Activated T-cell treated with anti-CD3 and anti-CD28 coated beads, Interleukin-2, amount 50 U/mL, for 72 hours (primary cell): ENCODE measurements around the gene WWOX. TPM values are rescaled to one million over a fixed set of nuclear protein-coding genes. Genes with fewer than 3 reads are reported as not detected.

Experiments used
- ATAC-seq, 2 donors: fragments of 150-1000 bp; cut with Tn5 transposase; replicated peaks in 1 of 2; 2 replicates each; pipeline ENCODE4 v1.10.0; 2021; ENCODE audit warnings: moderate library complexity in 2 of 2, mild to moderate bottlenecking in 1 of 2
- DNase-seq, 2 donors: peaks; one replicate each; pipeline ENCODE4 v3.0.0; 2021 to 2022; ENCODE audit warnings: mixed read lengths in 1 of 2
- H3K27ac Mint-ChIP-seq: one replicate; pipeline ENCODE4 v1.8.0; 2022; ENCODE audit warnings: mild to moderate bottlenecking, moderate library complexity, mixed read lengths
- H3K27me3 Mint-ChIP-seq: one replicate; pipeline ENCODE4 v1.8.0; 2022; ENCODE audit warnings: low read depth, mixed read lengths
- H3K36me3 Mint-ChIP-seq, 2 donors: one replicate each; pipeline ENCODE4 v1.8.0; 2022; ENCODE audit warnings: mixed read lengths in 2 of 2, mild to moderate bottlenecking in 1 of 2; ENCODE audit not compliant: insufficient read depth in 2 of 2
- H3K4me1 Mint-ChIP-seq: one replicate; pipeline ENCODE4 v1.8.0; 2022; ENCODE audit warnings: low read depth, mixed read lengths
- H3K4me3 Mint-ChIP-seq, 2 donors: one replicate each; pipeline ENCODE4 v1.8.0; 2022; ENCODE audit warnings: mild to moderate bottlenecking in 2 of 2, mixed read lengths in 2 of 2, moderate library complexity in 2 of 2
- H3K9me3 Mint-ChIP-seq, 2 donors: one replicate each; pipeline ENCODE4 v1.8.0; 2022; ENCODE audit warnings: mixed read lengths in 2 of 2
- total RNA-seq, 2 donors: library from RNA; stranded (reverse); gene quantifications; one replicate each; pipeline ENCODE4 v1.2.3, GENCODE V29; 2022

Gene WWOX
- total RNA-seq, 2 donors from 2014 or later = 21.2 to 21.5 TPM

DNA sequence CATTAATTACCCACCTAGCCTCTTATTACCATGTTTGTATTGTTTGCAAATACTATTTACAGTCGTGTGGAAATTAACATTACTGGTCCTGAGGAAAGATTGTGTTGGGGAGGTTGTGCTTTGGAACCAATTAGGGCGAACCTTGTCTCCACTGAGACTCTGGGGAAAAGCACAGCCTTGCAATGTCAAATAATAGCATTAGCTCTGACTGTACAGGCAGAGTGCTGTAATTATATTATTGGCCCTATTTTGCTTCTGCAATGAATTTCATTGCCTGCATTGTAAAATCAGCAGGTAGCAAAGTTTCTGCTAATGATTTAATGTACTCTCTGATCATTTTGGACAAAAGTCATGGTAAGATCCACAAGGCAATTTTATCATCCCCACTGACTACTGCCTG lies 97.0 kb downstream of the WWOX start:
- no peak for ATAC-seq

DNA sequence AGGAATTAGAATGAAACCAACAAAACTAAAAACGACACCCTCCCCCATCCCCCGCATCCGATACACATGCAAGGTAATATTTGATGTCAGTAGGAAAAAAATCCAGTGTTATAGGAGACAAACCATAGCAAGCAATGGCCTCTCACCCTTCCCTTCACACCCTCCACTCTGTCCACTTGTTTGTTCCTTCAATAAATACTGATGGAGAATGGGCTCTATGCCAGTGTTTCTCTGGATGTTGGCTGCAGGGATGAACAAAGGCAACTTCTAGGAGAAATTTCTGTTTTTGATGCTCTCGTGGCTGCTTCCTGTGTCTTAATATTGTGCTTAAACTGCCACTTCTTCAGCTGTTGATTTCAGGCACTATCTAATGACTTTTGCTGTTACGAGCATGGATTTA lies 98.8 kb downstream of the WWOX start:
- H3K4me3 Mint-ChIP-seq = no peak overlapping the region
- no peaks in the 10 kb centered on the region for H3K9me3 Mint-ChIP-seq
- no peak for ATAC-seq

More for the DNA sequence above, 97.0 kb downstream of the WWOX start:
- no peak overlapping the region for H3K4me3 Mint-ChIP-seq
- H3K4me1 Mint-ChIP-seq = no peaks in the 10 kb centered on the region
- DNase-seq = no peak
- H3K36me3 Mint-ChIP-seq = no peaks in the 10 kb centered on the region
- H3K27ac Mint-ChIP-seq = no peak overlapping the region
- H3K27me3 Mint-ChIP-seq = no peaks in the 10 kb centered on the region
- peaks cover 0 to 1% of the 10 kb centered on the region in 2 donors for H3K9me3 Mint-ChIP-seq

DNA sequence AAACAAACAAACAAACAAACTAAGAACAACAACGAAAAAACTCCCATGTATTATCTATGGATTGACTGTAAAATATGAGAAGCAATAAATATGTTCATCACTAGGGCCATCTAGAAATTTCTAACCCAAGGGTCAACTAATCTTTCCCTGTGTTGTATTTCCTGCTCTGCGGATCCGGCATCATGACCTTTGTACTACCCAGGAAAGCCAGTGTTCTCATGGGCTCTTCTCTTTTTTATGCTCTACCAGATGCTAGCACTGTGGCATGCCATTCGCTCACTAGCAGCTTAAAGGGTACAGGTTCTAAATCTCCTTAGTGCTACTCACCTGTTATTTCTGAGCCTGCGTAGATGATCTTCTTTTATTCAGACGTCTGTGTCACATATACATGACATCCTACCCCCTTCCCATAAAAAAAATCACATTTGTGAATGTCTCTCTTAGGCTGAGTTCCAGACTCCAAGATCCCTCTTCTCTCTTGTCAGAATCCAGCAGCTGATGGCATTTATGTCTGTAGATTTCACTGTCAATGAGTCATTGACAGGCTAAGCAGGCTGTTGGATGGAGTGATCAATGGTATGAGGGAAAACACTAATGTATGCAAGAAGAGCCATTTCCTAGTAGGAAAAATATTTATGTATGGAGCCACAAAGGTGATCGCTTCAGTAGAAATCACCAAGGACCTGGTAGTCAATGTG lies 100.0 kb downstream of the WWOX start:
- ATAC-seq (no peak), DNase-seq (no peak)
- H3K36me3 Mint-ChIP-seq = no peaks in the 10 kb centered on the region
- H3K27ac Mint-ChIP-seq = no peak overlapping the region
- no peaks in the 10 kb centered on the region for H3K4me1 Mint-ChIP-seq
- no peaks in the 10 kb centered on the region for H3K27me3 Mint-ChIP-seq
- no peaks in the 10 kb centered on the region for H3K9me3 Mint-ChIP-seq
- H3K4me3 Mint-ChIP-seq = no peak overlapping the region

More for the DNA sequence above, 98.8 kb downstream of the WWOX start:
- Mint-ChIP-seq H3K4me1 (no peaks in the 10 kb centered on the region), H3K27ac (no peak overlapping the region), H3K27me3 (no peaks in the 10 kb centered on the region), H3K36me3 (no peaks in the 10 kb centered on the region)
- no peak for DNase-seq

DNA sequence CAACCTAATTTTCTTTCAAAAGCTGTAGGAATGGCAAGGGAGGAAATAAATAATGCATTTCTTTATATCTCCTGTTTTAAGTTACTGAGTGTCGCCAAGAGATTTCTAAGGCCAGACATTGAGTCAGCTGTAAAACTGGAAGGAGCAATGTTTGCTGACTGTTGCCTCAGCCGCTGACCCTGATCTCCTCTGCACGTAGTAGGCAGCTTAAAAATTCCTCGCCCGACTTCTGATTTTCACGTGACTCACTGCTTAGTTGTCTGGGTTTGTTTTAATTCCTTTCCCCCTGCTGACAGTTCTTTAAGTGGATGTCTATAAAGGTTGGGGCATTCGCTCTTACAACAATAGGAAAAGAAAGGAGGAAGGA lies 100.6 kb downstream of the WWOX start:
- ATAC-seq = no peak
- no peaks in the 10 kb centered on the region for H3K36me3 Mint-ChIP-seq
- H3K4me3 Mint-ChIP-seq = no peak overlapping the region
- H3K27me3 Mint-ChIP-seq = no peaks in the 10 kb centered on the region
- no peaks in the 10 kb centered on the region for H3K4me1 Mint-ChIP-seq
- no peak overlapping the region for H3K27ac Mint-ChIP-seq
- DNase-seq = no peak
- H3K9me3 Mint-ChIP-seq = no peaks in the 10 kb centered on the region

DNA sequence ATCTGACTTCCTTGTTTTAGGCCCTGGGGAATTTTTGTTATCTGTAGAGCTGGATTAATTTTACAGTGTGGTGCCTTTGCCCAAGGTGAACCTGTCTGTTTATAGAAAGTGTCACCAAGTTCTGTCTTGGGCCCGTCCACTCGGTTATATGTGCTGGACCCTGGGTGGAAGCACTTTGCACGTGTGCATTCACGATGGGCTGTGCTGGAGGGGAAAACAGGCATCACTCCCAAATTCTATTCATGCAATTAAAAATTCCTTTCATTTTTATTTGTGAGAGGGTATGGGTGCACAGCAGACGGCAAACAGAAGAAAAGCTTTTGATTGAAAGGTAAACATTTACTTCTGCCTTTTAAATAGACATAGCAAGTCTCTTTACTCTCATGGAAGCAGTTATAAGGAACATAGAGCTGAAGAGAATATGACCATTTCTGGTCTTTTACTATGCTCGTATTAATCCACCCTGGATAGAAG lies 101.2 kb downstream of the WWOX start:
- Mint-ChIP-seq H3K36me3 (no peaks in the 10 kb centered on the region), H3K9me3 (peaks cover 0 to 4% of the 10 kb centered on the region in 2 donors), H3K27me3 (no peaks in the 10 kb centered on the region), H3K4me1 (no peaks in the 10 kb centered on the region), H3K27ac (no peak overlapping the region), H3K4me3 (no peak overlapping the region)
- DNase-seq = no peak
- no peak for ATAC-seq

DNA sequence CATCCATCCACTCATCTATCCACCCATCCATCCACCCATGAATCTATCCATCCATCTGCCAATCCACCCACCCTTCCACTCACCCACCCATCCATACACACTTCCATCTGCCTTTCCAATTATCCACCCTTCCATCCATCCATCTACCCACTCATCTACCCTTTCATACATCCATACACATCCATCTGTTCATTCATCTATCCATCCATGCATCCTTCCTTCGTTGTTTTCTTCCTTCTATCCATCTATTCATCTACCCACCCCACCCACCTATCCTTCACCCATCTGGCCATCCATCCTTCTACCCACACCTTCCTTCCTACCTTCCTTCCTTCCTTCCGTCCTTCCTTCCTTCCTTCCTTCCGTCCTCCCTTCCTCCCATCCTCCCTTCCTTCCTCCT lies 106.1 kb downstream of the WWOX start:
- no peaks in the 10 kb centered on the region for H3K4me1 Mint-ChIP-seq
- ATAC-seq (no peak), DNase-seq (no peak)
- H3K9me3 Mint-ChIP-seq = peaks cover 0 to 4% of the 10 kb centered on the region in 2 donors
- H3K27me3 Mint-ChIP-seq = no peaks in the 10 kb centered on the region
- no peak overlapping the region for H3K4me3 Mint-ChIP-seq
- no peaks in the 10 kb centered on the region for H3K36me3 Mint-ChIP-seq
- H3K27ac Mint-ChIP-seq = no peak overlapping the region

DNA sequence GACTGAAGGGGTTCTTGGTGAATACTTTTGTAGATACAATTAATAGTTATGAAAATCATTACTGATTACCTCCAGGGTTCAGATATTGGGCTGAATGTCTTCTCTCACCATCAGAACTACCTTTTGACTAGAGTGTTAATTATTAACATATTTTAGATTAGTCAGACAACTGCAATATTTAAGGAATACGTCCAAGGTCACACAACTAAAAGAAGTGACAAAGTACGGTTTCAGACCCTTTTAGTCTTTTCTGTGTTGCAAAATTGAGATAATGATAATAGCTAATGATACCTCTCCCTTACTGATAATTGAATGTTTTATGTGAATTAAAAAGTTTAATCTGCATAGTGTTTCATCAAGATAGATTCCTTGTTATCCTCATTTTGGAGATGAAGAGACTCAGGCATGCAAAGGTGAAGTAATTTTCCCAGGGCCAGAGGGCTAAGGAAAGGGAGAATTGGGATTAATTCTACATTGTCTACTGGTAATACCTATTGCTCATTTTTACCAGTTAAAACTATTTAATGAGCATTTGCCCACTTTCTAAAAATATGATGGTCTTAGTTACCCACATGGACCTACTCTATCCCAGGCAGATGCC lies 107.3 kb downstream of the WWOX start:
- no peaks in the 10 kb centered on the region for H3K36me3 Mint-ChIP-seq
- H3K9me3 Mint-ChIP-seq = peaks cover 0 to 4% of the 10 kb centered on the region in 2 donors
- no peak overlapping the region for H3K4me3 Mint-ChIP-seq
- no peak for DNase-seq
- H3K27me3 Mint-ChIP-seq = no peaks in the 10 kb centered on the region
- no peak overlapping the region for H3K27ac Mint-ChIP-seq
- H3K4me1 Mint-ChIP-seq = no peaks in the 10 kb centered on the region
- no peak for ATAC-seq

DNA sequence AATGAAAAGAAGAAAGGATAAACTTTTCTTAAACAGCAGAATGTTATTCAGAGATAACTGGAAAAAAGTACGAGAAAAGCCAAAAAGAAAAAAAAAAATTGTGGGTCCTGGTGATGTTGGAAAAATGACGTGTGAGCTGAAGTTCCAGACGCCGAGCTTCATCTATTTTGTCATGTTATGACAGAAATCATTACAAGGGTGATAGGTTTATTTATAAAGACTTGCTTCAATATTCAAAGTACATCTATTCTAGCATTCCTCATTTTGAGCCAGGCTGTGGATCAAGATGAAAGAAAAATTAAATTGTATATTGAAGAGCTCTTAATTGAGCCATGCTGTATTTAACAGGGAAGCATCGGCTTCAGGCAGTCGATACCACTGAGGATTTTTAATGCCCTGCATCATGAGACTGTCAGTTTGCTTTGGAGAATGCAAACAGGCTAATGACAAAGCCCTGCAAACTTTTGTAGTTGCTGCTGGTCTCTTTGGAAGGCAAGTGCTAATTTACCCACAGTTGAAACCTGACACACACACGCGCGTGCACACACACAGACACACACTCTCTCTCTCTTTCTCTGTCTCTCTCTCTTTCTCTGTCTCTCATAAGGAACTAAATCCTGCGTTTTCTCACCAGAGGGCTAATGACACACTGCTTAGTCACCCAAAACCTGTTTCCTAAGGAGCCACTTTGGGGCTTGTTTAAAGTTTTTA lies 110.7 kb downstream of the WWOX start:
- peaks cover 0 to 4% of the 10 kb centered on the region in 2 donors for H3K9me3 Mint-ChIP-seq
- no peaks in the 10 kb centered on the region for H3K4me1 Mint-ChIP-seq
- H3K27ac Mint-ChIP-seq = no peak overlapping the region
- DNase-seq (no peak), ATAC-seq (no peak)
- H3K36me3 Mint-ChIP-seq = no peaks in the 10 kb centered on the region
- no peak overlapping the region for H3K4me3 Mint-ChIP-seq
- no peaks in the 10 kb centered on the region for H3K27me3 Mint-ChIP-seq

DNA sequence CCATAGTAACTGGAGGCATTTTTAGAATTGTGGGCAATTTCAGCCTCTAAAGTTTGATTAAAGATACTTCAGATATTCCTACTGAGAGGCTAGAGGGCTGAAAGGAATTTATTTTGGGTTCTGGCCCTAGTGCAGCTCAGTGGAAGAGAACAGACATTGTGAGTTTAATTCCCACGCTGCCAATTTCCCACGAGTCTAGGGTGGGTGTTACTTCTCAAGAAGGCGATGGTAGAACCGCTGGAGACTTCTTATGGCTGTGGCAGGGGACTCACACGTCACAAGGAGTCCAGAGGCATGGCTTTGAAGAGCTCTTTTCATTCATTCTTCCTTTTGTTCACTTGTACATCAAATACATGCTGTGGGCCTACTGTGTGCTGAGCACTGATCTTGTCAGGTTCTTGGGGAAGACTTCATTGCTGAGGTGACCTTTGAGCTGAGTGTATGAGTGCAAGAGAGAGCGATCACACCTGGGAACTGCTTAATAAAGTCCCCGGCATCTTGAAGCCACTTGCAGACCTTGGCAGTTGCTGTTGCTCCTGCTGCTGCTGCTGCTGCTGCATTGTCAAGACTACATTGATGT lies 111.7 kb downstream of the WWOX start:
- no peaks in the 10 kb centered on the region for H3K4me1 Mint-ChIP-seq
- no peaks in the 10 kb centered on the region for H3K36me3 Mint-ChIP-seq
- no peak for ATAC-seq
- no peak overlapping the region for H3K4me3 Mint-ChIP-seq
- H3K27me3 Mint-ChIP-seq = no peaks in the 10 kb centered on the region
- DNase-seq = no peak
- H3K9me3 Mint-ChIP-seq = no peaks in the 10 kb centered on the region
- H3K27ac Mint-ChIP-seq = no peak overlapping the region

DNA sequence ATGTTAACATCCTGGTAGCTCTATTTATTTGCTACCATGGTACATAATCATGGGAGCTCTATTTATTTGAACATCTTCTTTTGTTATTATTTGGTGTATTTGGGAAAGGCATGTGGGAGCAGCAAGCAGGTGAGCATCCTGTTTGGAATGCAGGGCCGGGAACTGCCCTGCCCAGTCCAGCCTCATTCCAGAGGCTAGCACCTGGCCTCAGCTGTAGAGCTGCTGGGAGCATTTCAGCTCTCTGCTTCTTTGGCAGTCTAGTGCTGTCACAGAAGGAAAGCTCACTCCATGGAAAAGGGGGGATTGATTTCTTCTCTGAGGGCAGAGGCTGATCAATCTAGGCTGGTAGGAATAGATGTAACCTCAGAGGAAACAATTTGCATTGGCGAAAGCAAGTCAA lies 112.5 kb downstream of the WWOX start:
- H3K9me3 Mint-ChIP-seq = no peaks in the 10 kb centered on the region
- no peak for ATAC-seq
- peaks cover 0 to under 1% of the 10 kb centered on the region in 2 donors for H3K36me3 Mint-ChIP-seq
- no peak overlapping the region for H3K4me3 Mint-ChIP-seq
- H3K27ac Mint-ChIP-seq = no peak overlapping the region
- DNase-seq = no peak
- H3K27me3 Mint-ChIP-seq = no peaks in the 10 kb centered on the region
- H3K4me1 Mint-ChIP-seq = no peaks in the 10 kb centered on the region

DNA sequence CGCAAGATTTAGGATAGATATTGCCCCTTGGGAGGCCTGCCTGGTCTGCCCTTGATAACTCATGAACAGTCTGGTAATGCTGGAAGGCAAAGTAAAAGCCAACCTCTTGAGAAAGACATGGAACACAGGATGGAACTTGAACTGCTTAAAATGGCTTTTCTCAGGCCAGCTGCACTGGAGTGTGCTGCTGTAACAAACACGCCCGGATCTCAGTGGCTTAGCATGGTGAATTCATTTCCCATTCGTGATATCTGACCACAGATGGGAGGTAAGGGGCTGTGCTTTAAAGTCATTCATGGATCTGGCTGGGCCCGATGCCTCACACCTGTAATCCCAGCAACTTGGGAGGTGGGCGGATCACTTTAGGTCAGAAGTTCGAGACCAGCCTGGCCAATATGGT lies 113.2 kb downstream of the WWOX start:
- ATAC-seq = no peak
- no peak overlapping the region for H3K27ac Mint-ChIP-seq

DNA sequence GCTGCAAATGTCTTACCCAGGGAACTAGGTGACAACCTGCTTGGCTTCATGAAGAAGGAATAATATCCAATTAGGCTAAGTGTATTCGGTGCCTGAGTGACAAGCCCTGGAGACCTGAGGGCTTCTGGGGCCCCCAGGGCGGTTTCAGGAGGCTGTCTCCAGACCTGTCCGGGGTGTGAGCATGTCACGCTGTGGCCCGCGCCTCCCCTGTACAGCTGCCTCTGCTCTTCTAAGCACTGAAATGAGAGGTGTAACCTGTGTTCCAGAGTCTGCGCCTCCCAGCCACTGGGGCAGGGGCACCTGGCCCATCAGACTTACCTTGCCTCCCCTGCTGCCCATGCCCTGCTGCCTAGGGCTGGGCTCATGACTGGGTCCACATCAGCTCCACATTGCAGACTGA lies 114.3 kb downstream of the WWOX start:
- Mint-ChIP-seq H3K27ac (no peak overlapping the region), H3K9me3 (no peaks in the 10 kb centered on the region), H3K36me3 (peaks cover 0 to 1% of the 10 kb centered on the region in 2 donors), H3K4me3 (no peak overlapping the region), H3K4me1 (no peaks in the 10 kb centered on the region), H3K27me3 (no peaks in the 10 kb centered on the region)
- DNase-seq (no peak), ATAC-seq (no peak)

More for the DNA sequence above, 113.2 kb downstream of the WWOX start:
- H3K9me3 Mint-ChIP-seq = no peaks in the 10 kb centered on the region
- DNase-seq = no peak
- H3K4me1 Mint-ChIP-seq = no peaks in the 10 kb centered on the region
- peaks cover 0 to 1% of the 10 kb centered on the region in 2 donors for H3K36me3 Mint-ChIP-seq
- no peak overlapping the region for H3K4me3 Mint-ChIP-seq
- H3K27me3 Mint-ChIP-seq = no peaks in the 10 kb centered on the region

DNA sequence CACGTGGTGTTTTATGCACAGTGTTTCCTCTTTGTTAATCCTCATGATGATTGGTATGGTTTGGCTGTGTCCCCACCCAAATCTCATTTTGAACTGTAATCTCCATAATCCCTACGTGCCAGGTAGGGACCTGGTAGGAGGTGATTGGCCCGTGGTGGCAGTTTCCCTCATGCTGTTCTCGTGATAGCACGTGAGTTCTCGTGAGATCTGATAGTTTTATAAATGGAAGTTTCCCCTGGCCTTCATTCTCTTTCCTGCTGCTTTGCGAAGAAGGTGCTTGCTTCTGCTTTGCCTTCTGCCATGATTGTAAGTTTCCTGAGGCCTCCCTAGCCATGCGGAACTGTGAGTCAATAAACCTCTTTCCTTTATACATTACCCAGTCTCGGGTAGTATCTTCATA lies 115.8 kb downstream of the WWOX start:
- Mint-ChIP-seq H3K4me3 (no peak overlapping the region), H3K36me3 (peaks cover 0 to 1% of the 10 kb centered on the region in 2 donors), H3K4me1 (no peaks in the 10 kb centered on the region), H3K27me3 (no peaks in the 10 kb centered on the region), H3K9me3 (no peaks in the 10 kb centered on the region), H3K27ac (no peak overlapping the region)
- ATAC-seq (no peak), DNase-seq (no peak)
